ENCODE results near the gene MYO1D. TPM values are rescaled to one million over a fixed set of nuclear protein-coding genes. Genes with fewer than 3 reads are reported as not detected.

The MYO1D gene
- total RNA-seq, 1 experiment from 2014 or later: 35.7 TPM

DNA sequence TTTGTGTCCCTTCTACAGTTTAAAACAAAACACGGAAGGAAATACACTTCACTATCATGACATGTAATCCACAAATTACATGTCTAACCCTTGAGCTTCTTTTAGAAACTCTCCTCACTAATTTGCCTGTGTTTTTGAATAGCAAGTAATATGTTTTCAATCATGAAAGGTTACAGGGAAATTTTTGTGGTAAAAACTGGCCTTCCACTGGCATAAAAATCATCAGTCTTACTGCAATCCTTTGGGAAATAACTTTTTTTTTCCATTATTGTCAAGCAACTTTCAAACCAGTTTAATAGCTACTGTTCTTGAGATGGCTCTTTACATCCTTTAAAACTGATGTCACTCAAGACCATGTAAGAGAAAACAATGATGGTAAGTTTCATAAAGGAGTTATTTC lies 27.0 kb downstream of the MYO1D start:
- H3K27me3 ChIP-seq (ENCODE audit: insufficient read depth, low read length): no peaks in the 10 kb centered on the region
- no peak for DNase-seq (ENCODE audit: low read depth, low spot score)
- H3K4me2 ChIP-seq (ENCODE audit: low read length): no peak overlapping the region
- H3K36me3 ChIP-seq (ENCODE audit: control insufficient read depth in 1 of 2, insufficient read depth in 2 of 2, low read length in 2 of 2): no peaks in the 10 kb centered on the region
- intact Hi-C loops (cut with micrococcal nuclease): no loop called here
- TF ChIP-seq SIN3A (IDR thresholded peaks at IDR 0.05; ENCODE audit: low read depth) (no peak), ZNF274 (IDR thresholded peaks at IDR 0.05; ENCODE audit: low read depth, low read length) (no peak), MAX (IDR thresholded peaks at IDR 0.05) (no peak), POLR2AphosphoS5 (IDR thresholded peaks at IDR 0.05; ENCODE audit: low read depth, low read length) (no peak), REST (IDR thresholded peaks at IDR 0.05; ENCODE audit: low read depth) (no peak), EGR1 (IDR thresholded peaks at IDR 0.05; ENCODE audit: low read depth) (no peak), SRF (IDR thresholded peaks at IDR 0.05; ENCODE audit: low read depth) (no peak), ZBTB33 (IDR thresholded peaks at IDR 0.05; ENCODE audit: extremely low read depth, insufficient replicate concordance, low read length) (no peak), ELF1 (IDR thresholded peaks at IDR 0.05; ENCODE audit: borderline replicate concordance, low read depth) (no peak), JUND (IDR thresholded peaks at IDR 0.05) (no peak), EZH2 (IDR thresholded peaks at IDR 0.05) (no peak), SP1 (IDR thresholded peaks at IDR 0.05; ENCODE audit: low read depth) (no peak), CEBPB (IDR thresholded peaks at IDR 0.05; ENCODE audit: low read depth) (no peak)
- TF ChIP-seq, protein P1, sequence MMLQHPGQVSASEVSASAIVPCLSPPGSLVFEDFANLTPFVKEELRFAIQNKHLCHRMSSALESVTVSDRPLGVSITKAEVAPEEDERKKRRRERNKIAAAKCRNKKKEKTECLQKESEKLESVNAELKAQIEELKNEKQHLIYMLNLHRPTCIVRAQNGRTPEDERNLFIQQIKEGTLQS (IDR thresholded peaks at IDR 0.05): no peak
- BruUV-seq (replicated peaks): no TSS peak
- H3K79me2 ChIP-seq (ENCODE audit: insufficient read depth, low read length): no peaks in the 10 kb centered on the region
- H3K9me2 ChIP-seq (ENCODE audit: insufficient read depth): no peaks in the 10 kb centered on the region
- no peak overlapping the region for H3K4me3 ChIP-seq (replicated peaks in 1 of 2; ENCODE audit: low read depth in 1 of 2, low read length in 2 of 2)
- POLR2A ChIA-PET: no interaction called here
- H3K9ac ChIP-seq (ENCODE audit: low read length): no peak overlapping the region
- no peak overlapping the region for H3K27ac ChIP-seq (ENCODE audit: low read depth, low read length)
- CTCF ChIA-PET: no interaction called here
- RAD21 ChIA-PET (ENCODE audit: low non-redundant PET in 1 of 2, low total read pairs in 2 of 2, uncharacterized antibody in 2 of 2, unreplicated experiment in 2 of 2): no interaction called here
- H3K4me1 ChIP-seq (ENCODE audit: control insufficient read depth in 1 of 2, insufficient read depth in 2 of 2, low read length in 2 of 2): peaks cover 13 to 23% of the 10 kb centered on the region in 2 experiments
- no peak for ATAC-seq
- no peaks in the 10 kb centered on the region for H3K9me3 ChIP-seq (ENCODE audit: control insufficient read depth in 1 of 2, insufficient read depth in 1 of 2, low read depth in 1 of 2, low read length in 2 of 2)
- H4K20me1 ChIP-seq (ENCODE audit: insufficient read depth): no peaks in the 10 kb centered on the region
- H2AFZ ChIP-seq (ENCODE audit: low read depth, low read length, poor library complexity, severe bottlenecking): no peak overlapping the region

All from HCT116 (cell line).